Stimulated activated CD4-positive, alpha-beta T cell treated with anti-CD3 and anti-CD28 coated beads, Interleukin-2, amount 100 ng/mL, for 4 hours (primary cell): Measurements from ENCODE around the gene EXOSC6.
"Not testable (repeated sequence)": the region's sequence is repeated elsewhere in the genome, so short reads cannot be mapped to it uniquely, and the experiment has no call there.

Experiments
- DNase-seq: peaks from one replicate; pipeline ENCODE4 v3.0.0-alpha.2; 2020; ENCODE audit warnings: low read depth

EXOSC6 gene

DNA sequence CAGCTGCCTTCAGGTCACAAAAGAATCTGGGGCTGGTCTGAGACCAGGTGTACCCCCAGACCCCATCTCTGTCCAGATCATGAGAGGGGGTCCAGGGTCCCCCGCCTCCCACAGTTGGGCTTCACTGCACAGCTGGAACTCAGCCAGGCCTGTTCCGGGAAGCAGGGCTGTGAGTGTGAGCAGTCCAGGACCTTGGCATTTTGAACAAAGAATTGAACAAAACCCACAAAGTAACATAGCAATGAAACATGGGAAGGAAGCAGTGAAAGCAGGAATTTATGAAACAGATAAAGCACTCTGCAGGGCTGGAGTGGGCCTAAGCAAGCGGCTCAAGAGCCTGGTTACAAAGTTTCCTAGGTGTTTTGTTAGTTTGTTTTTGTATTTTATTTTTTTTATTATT is 53.1 kb downstream of the EXOSC6 start:
- not testable (repeated sequence) for DNase-seq

DNA sequence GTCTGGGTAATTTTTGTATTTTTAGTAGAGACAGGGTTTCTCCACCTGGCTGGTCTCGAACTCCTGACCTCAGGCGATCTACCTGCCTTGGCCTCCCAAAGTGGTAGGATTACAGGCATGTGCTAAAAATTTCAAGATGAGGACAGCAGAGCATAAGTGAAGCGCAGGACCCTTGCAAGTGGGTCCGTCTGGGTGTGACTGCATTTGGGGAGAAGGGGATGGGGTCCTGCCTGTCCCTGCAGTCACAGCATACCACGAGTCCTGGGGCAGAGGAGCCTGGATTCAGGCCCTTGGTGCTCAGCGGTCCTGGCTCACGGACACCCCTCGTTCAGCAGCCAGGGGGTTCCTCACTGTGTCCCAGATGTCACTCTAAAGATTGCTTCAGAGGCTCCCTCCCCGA is 53.5 kb downstream of the EXOSC6 start:
- not testable (repeated sequence) for DNase-seq

DNA sequence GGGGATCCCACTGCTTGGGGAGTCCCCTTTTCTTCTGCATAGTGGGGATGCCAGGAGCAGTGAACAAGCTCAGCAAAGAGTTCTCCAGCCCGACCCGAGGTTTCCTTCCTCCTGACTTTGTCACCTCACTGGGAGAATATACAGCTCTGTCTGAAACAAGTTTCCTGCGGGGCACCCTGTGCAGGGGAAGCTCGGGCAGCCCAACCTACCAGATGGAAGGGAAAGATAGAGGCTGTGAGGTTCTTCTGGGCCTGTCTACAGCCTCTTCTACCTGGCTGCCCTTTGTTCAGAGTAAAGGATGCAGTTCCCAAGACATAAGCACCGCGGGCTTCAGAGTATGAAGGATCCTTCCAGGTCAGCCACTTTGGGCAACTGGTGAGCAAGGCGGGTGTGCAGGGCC is 54.1 kb downstream of the EXOSC6 start:
- not testable (repeated sequence) for DNase-seq
